ENCODE results near the gene DGKZ. TPM values are rescaled to one million over a fixed set of nuclear protein-coding genes. Genes with fewer than 3 reads are reported as not detected.
"Not testable (repeated sequence)": the region's sequence is repeated elsewhere in the genome, so short reads cannot be mapped to it uniquely, and the experiment has no call there.

Gene DGKZ
- total and polyA plus RNA-seq, 7 donors: 16.6 to 76.7 (median 31.4) TPM

DNA sequence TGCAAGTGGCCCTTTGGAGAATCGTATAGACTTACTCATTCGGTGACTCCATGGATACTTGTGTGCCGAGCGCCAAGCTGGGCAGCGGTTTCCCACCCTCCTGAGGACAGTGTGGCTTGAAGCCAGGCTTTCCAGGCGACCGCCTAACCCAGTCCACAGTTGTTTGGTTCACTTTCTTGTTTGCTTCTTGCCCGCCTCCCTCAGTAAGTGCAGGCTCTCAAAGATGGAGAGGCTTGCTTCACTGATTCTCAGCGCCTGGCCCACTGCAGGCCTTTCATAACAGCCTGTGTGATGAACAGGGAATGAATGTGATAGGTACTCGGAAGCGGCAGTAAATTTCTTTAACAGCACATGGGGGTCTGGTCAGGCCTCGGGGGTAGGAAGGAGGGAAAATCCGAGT lies 23.0 kb downstream of the DGKZ start:
- H3K36me3 ChIP-seq: peaks cover 6 to 61% (median 32%) of the 10 kb centered on the region in 4 donors

GRCh38 chr11:46371262-46371661 lies 24.0 kb downstream of the DGKZ start:
- H3K4me3 ChIP-seq; DNase-seq; H3K9me3 ChIP-seq; H3K27ac ChIP-seq; H3K27me3 ChIP-seq; intact Hi-C loops (cut with DNase I): not testable (repeated sequence)
- 96% methylated on average over 19 of the region's 19 CpGs for WGBS, 2 donors
- H3K36me3 ChIP-seq: peaks cover 12 to 71% (median 41%) of the 10 kb centered on the region in 4 donors
- H3K4me1 ChIP-seq: peaks cover 0 to 15% (median 11%) of the 10 kb centered on the region in 4 donors

More for the DNA sequence above, 23.0 kb downstream of the DGKZ start:
- intact Hi-C loops (cut with DNase I): no loop called here
- H3K27me3 ChIP-seq: no peaks in the 10 kb centered on the region
- no peak overlapping the region for H3K27ac ChIP-seq
- WGBS, 2 donors: 92% methylated on average over 13 of the region's 13 CpGs
- TF ChIP-seq POLR2A (IDR thresholded peaks at IDR 0.05): no peak
- no peak for TF ChIP-seq EP300 (IDR thresholded peaks at IDR 0.05)
- no peak for TF ChIP-seq CTCF (IDR thresholded peaks at IDR 0.05)
- no peak for TF ChIP-seq POLR2AphosphoS5 (IDR thresholded peaks at IDR 0.05)
- peaks cover 0 to 15% (median 11%) of the 10 kb centered on the region in 4 donors for H3K4me1 ChIP-seq
- H3K4me3 ChIP-seq: no peak overlapping the region
- DNase-seq: no peak
- no peaks in the 10 kb centered on the region for H3K9me3 ChIP-seq

GRCh38 chr11:46372086-46372485 lies 24.8 kb downstream of the DGKZ start:
- Histone ChIP-seq H3K27me3 (no peaks in the 10 kb centered on the region), H3K4me1 (peaks cover 0 to 14% (median 9%) of the 10 kb centered on the region in 4 donors), H3K4me3 (no peak overlapping the region), H3K36me3 (peaks cover 12 to 78% (median 44%) of the 10 kb centered on the region in 4 donors), H3K27ac (no peak overlapping the region), H3K9me3 (no peaks in the 10 kb centered on the region)
- 82% methylated on average over 10 of the region's 10 CpGs for WGBS, 2 donors
- DNase-seq: no peak
- intact Hi-C loops (cut with DNase I): no loop called here
- TF ChIP-seq CTCF (IDR thresholded peaks at IDR 0.05) (no peak), POLR2A (IDR thresholded peaks at IDR 0.05) (no peak)

DNA sequence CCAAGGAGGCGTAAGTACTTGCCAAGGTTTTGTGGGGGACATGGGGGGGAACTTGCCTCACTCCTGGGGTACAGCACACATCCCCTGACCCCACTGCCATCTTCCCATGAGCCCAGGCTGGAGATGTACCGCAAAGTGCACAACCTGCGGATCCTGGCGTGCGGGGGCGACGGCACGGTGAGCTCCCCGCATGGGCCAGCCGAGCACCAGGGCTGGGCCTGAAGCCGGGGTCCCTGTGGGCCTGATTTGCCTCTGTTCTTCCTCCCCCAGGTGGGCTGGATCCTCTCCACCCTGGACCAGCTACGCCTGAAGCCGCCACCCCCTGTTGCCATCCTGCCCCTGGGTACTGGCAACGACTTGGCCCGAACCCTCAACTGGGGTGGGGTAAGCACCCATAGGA lies 25.2 kb downstream of the DGKZ start:
- intact Hi-C loops (cut with DNase I); H3K4me3 ChIP-seq; H3K9me3 ChIP-seq; H3K27ac ChIP-seq; DNase-seq; H3K27me3 ChIP-seq; H3K4me1 ChIP-seq: not testable (repeated sequence)
- WGBS, 2 donors: 96% methylated on average over 15 of the region's 15 CpGs
- H3K36me3 ChIP-seq: peaks cover 12 to 82% (median 44%) of the 10 kb centered on the region in 4 donors

- Histone ChIP-seq H3K4me3 (no peak overlapping the region), H3K36me3 (peaks cover 12 to 77% (median 41%) of the 10 kb centered on the region in 4 donors), H3K27ac (no peak overlapping the region), H3K9me3 (no peaks in the 10 kb centered on the region), H3K4me1 (peaks cover 0 to 7% (median under 1%) of the 10 kb centered on the region in 4 donors), H3K27me3 (no peaks in the 10 kb centered on the region)
- intact Hi-C loops (cut with DNase I): no loop called here
- WGBS, 2 donors: 92 to 93% methylated on average over 30 of the region's 30 CpGs
- DNase-seq: no peak
- TF ChIP-seq CTCF (IDR thresholded peaks at IDR 0.05): no peak
- no peak for TF ChIP-seq EP300 (IDR thresholded peaks at IDR 0.05)
- no peak for TF ChIP-seq POLR2A (IDR thresholded peaks at IDR 0.05)
- TF ChIP-seq POLR2AphosphoS5 (IDR thresholded peaks at IDR 0.05): no peak
Measured at GRCh38 chr11:46373787-46374740, 26.8 kb downstream of the DGKZ start.

All from sigmoid colon (tissue), 7 donors.